AG09309 (cell line): ENCODE measurements around the gene BTBD9.

ENCODE experiments used
- DNase-seq: peaks from one replicate; pipeline ENCODE4 v3.0.0-alpha.2; 2010; ENCODE audit warnings: low read depth
- H3K4me3 ChIP-seq: 2 replicates; pipeline ENCODE4 v1.5.1; 2011; ENCODE audit warnings: mild to moderate bottlenecking, low read depth, low read length, moderate library complexity; ENCODE audit not compliant: control insufficient read depth
- CTCF ChIP-seq: IDR thresholded peaks from 2 replicates; pipeline ENCODE4 v1.5.1; 2011; ENCODE audit warnings: mild to moderate bottlenecking, low read depth, low read length, inconsistent platforms; ENCODE audit not compliant: insufficient read depth, control insufficient read depth; ENCODE audit errors: missing control alignments

Gene BTBD9

GRCh38 chr6:38650207-38650752 is 10.6 kb upstream of the BTBD9 start:
- DNase-seq = no peak
- no peak overlapping the region for H3K4me3 ChIP-seq

DNA sequence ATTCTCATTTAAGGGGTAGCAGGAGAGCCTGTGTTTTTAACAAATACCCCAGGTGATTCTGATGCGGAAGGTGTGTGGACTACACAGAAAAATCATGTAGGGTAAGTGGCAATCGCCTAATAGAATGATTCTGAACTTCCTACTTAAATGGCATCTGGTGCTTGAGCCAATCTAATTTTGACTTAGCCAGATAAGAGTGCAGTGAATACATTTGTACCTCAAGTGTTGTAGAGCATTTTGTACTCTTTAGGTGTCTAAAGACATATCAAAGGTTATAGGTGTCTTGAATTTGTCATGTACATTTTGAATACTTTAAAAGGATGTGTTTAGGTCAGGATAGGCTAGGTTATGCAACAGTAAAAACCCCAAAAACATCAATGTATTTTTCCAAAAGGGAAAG is 10.0 kb upstream of the BTBD9 start:
- no peak for TF ChIP-seq CTCF

More at GRCh38 chr6:38650207-38650752, 10.6 kb upstream of the BTBD9 start:
- TF ChIP-seq CTCF = no peak

GRCh38 chr6:38648629-38649028 is 8.9 kb upstream of the BTBD9 start:
- DNase-seq = no peak
- no peak for TF ChIP-seq CTCF
- H3K4me3 ChIP-seq = no peak overlapping the region

More for the DNA sequence above, 10.0 kb upstream of the BTBD9 start:
- DNase-seq = no peak
- no peak overlapping the region for H3K4me3 ChIP-seq

DNA sequence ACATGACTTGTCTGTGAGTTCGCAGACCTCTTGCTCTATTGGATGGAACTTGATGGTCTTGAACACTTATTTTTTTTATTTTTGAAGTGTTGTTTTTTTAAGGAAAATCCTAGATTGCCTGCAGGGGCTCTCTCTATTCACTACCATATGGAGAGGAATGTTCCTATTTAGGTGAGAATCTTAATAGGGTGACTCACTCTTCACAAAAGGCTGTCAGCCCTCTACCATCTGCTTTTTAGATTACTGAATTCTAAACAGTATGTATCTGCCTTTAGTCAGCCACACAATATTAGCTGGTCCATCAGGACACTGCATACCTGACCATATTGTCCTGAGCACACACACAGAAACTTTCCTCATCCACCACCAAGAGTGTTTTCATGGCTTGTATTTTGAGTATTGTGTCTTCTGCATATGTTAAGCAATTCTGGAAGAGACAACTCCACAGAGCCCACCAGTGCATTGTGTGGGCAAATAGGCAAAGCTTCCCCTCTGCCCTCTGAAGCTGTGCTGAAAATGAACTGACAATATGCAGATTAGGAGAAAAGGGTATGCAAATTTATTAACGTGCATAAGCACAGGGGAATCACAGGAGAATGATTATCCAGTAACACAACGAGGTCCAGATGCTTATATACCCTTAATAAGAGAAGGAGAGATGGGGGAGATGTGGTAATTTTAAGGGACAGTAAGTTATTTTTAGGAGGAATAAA is 6.6 kb upstream of the BTBD9 start:
- DNase-seq = no peak
- H3K4me3 ChIP-seq = no peak overlapping the region
- TF ChIP-seq CTCF = no peak

- no peak for DNase-seq
- no peak overlapping the region for H3K4me3 ChIP-seq
- TF ChIP-seq CTCF = no peak
These were observed 5.2 kb upstream of the BTBD9 start for GRCh38 chr6:38644951-38645350.

DNA sequence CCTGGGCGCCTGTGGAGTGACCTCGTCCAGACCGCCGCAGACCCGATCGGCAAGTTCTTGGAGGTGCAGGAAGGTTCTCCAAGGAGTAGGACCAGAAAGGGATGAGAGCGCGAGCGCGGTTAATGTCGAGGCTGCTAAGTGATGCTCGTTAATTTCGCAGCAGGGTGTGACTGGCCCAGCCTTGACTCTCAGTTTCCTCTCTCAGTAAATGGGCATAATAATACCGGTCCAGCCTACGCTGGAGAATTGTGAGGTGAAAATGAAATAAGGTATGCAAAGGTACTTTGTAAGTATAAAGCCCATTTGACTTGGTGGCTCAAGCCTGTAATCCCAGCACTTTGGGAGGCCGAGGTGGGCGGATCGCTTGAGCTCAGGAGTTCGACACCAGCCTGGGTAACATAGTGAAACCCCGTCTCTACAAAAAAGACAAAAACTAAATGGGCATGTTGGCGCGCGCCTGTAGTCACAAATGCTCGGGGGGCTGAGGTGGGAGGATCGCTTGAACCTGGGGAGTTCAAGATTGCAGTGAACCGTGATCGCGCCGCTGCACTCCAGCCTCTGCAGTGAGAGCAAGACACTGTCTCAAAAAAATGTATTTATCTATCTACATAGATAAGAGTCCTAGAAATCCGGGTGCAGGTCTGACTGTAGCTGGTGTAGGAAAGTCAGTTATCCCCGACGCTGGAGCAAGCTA is 634 bp upstream of the BTBD9 start:
- TF ChIP-seq CTCF = no peak
- DNase-seq = no peak
- peak overlapping the region; percentile 70 for H3K4me3 ChIP-seq
